ENCODE results near the gene FBP2.

DNA sequence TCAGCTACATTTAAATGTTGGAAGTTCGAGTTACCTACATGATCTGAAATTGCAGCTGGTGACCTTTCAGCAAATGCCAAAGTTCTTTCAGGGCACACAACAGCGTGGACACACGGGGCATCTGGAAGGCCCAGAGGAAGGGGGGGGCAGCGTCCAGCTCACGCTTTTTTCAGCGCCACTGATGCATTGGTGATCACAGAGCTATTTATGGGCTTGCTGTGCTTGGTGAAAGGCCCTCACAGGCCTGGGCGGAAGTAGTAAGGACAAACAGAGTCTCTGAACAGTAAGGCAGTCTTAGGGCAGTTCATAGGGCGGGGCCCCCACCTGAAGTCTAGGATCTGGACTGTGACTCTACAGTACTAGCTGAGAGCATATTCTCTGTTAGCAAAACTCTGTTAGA is 6.6 kb upstream of the FBP2 start:
- no peak for TF ChIP-seq EZH2 (IDR thresholded peaks at IDR 0.05; ENCODE audit: low read depth, unreplicated experiment)
- TF ChIP-seq, protein P1, sequence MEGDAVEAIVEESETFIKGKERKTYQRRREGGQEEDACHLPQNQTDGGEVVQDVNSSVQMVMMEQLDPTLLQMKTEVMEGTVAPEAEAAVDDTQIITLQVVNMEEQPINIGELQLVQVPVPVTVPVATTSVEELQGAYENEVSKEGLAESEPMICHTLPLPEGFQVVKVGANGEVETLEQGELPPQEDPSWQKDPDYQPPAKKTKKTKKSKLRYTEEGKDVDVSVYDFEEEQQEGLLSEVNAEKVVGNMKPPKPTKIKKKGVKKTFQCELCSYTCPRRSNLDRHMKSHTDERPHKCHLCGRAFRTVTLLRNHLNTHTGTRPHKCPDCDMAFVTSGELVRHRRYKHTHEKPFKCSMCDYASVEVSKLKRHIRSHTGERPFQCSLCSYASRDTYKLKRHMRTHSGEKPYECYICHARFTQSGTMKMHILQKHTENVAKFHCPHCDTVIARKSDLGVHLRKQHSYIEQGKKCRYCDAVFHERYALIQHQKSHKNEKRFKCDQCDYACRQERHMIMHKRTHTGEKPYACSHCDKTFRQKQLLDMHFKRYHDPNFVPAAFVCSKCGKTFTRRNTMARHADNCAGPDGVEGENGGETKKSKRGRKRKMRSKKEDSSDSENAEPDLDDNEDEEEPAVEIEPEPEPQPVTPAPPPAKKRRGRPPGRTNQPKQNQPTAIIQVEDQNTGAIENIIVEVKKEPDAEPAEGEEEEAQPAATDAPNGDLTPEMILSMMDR (conservative IDR thresholded peaks at IDR 0.05; ENCODE audit: low read depth in 2 of 2) = no peak
